ENCODE measurements around the gene COL18A1. TPM values are rescaled to one million over a fixed set of nuclear protein-coding genes. Genes with fewer than 3 reads are reported as not detected.
A peak's percentile ranks its signal among the peaks of the same experiment; 100 is the strongest.

Gene COL18A1
- total RNA-seq, 1 experiment from 2014 or later = 676 TPM

DNA sequence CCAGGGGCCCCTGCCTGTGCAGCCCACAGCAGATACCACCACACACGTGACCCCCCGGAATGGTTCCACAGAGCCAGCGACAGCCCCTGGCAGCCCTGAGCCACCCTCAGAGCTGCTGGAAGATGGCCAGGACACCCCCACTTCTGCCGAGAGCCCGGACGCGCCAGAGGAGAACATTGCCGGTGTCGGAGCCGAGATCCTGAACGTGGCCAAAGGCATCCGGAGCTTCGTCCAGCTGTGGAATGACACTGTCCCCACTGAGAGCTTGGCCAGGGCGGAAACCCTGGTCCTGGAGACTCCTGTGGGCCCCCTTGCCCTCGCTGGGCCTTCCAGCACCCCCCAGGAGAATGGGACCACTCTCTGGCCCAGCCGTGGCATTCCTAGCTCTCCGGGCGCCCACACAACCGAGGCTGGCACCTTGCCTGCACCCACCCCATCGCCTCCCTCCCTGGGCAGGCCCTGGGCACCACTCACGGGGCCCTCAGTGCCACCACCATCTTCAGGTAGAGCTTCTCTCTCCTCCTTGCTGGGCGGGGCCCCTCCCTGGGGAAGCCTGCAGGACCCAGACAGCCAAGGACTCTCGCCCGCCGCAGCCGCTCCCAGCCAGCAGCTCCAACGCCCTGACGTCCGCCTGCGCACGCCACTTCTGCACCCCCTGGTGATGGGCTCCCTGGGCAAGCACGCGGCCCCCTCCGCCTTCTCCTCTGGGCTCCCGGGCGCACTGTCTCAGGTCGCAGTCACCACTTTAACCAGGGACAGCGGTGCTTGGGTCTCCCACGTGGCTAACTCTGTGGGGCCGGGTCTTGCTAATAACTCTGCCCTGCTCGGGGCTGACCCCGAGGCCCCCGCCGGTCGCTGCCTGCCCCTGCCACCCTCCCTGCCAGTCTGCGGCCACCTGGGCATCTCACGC is 51.0 kb downstream of the COL18A1 start:
- Histone ChIP-seq H3K4me3 (ENCODE audit: low read depth in 2 of 2, low read length in 2 of 2) (peak overlapping the region in 1 of 2 experiments; percentile 24; a peak in 2 of 4 replicates), H3K4me1 (ENCODE audit: control insufficient read depth, insufficient read depth, low read length) (peaks cover 68% of the 10 kb centered on the region), H3K27me3 (ENCODE audit: control insufficient read depth, insufficient read depth, low read length) (no peaks in the 10 kb centered on the region), H3K27ac (ENCODE audit: low read length) (peak overlapping the region; percentile 73), H3K36me3 (ENCODE audit: control insufficient read depth, insufficient read depth, low read length) (no peaks in the 10 kb centered on the region), H3K9me3 (ENCODE audit: control insufficient read depth, insufficient read depth, low read depth, low read length) (no peaks in the 10 kb centered on the region)
- POLR2A ChIA-PET = no interaction called here
- BruUV-seq (replicated peaks) = no TSS peak
- CTCF ChIA-PET = no interaction called here
- no peak for TF ChIP-seq TCF7L2 (IDR thresholded peaks at IDR 0.05; ENCODE audit: low read depth, low read length)
- in situ Hi-C loops (cut with HindIII; ENCODE audit: low pct_unique_long_range_greater_than_20kb, low sequenced_read_pairs) = no loop called here
- DNase-seq (ENCODE audit: low read depth, low spot score) (no peak), ATAC-seq (no peak; the same call in 1 of the 2 replicates)
- intact Hi-C loops (cut with micrococcal nuclease; ENCODE audit: unreplicated experiment) = no loop called here

DNA sequence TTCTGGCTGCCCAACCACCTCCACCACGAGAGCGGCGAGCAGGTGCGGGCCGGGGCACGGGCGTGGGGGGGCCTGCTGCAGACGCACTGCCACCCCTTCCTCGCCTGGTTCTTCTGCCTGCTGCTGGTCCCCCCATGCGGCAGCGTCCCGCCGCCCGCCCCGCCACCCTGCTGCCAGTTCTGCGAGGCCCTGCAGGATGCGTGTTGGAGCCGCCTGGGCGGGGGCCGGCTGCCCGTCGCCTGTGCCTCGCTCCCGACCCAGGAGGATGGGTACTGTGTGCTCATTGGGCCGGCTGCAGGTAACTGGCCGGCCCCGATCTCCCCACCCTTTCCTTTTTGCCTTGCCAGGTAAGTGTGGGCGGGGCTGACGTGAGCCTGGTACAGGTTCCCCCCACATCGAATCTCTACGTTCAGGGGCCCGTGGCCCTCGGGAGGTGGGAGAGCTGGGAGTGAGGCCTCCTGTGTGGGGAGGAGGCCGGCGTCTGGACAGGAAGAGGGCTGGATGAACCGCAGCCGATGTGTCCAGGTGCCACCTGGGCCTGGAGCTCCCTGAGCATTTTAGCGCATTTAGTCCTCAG is 51.7 kb downstream of the COL18A1 start:
- no peaks in the 10 kb centered on the region for H3K9me3 ChIP-seq (ENCODE audit: control insufficient read depth, insufficient read depth, low read depth, low read length)
- TF ChIP-seq CTCF (IDR thresholded peaks at IDR 0.05) (no peak), SIN3A (IDR thresholded peaks at IDR 0.05; ENCODE audit: borderline replicate concordance, insufficient read depth, low read depth, low read length) (no peak), TCF7L2 (IDR thresholded peaks at IDR 0.05; ENCODE audit: low read depth, low read length) (no peak), POLR2AphosphoS5 (IDR thresholded peaks at IDR 0.05; ENCODE audit: low read depth, low read length) (no peak), REST (IDR thresholded peaks at IDR 0.05; ENCODE audit: insufficient read depth in 1 of 2, low read depth in 2 of 2, low read length in 1 of 2) (no peak)
- BruUV-seq (replicated peaks) = no TSS peak
- H3K4me3 ChIP-seq (ENCODE audit: low read depth in 2 of 2, low read length in 2 of 2) = peak overlapping the region in 1 of 2 experiments; percentile 24; a peak in 2 of 4 replicates
- H3K36me3 ChIP-seq (ENCODE audit: control insufficient read depth, insufficient read depth, low read length) = no peaks in the 10 kb centered on the region
- DNase-seq (ENCODE audit: low read depth, low spot score) = no peak
- peaks cover 73% of the 10 kb centered on the region for H3K4me1 ChIP-seq (ENCODE audit: control insufficient read depth, insufficient read depth, low read length)
- no peaks in the 10 kb centered on the region for H3K27me3 ChIP-seq (ENCODE audit: control insufficient read depth, insufficient read depth, low read length)
- ChIA-PET POLR2A (no interaction called here), CTCF (no interaction called here)
- peak overlapping the region; percentile 61; the same call in 1 of the 2 replicates for H3K27ac ChIP-seq (ENCODE audit: low read length)
- in situ Hi-C loops (cut with HindIII; ENCODE audit: low pct_unique_long_range_greater_than_20kb, low sequenced_read_pairs) (no loop called here), intact Hi-C loops (cut with micrococcal nuclease; ENCODE audit: unreplicated experiment) (no loop called here)
- no peak for ATAC-seq

Data from Panc1 (cell line).